ENCODE data around the gene WDR27. TPM values are rescaled to one million over a fixed set of nuclear protein-coding genes. Genes with fewer than 3 reads are reported as not detected.

Gene WDR27
- total RNA-seq, 2 experiments from 2014 or later = 22.9 to 25.3 TPM

- CTCF ChIA-PET = no interaction called here
- H3K9me3 Mint-ChIP-seq (ENCODE audit: insufficient read depth) = no peaks in the 10 kb centered on the region
- DNase-seq (no peak), ATAC-seq (no peak)
- H3K4me3 Mint-ChIP-seq = no peak overlapping the region
- peaks cover 16% of the 10 kb centered on the region for H3K27me3 Mint-ChIP-seq (ENCODE audit: low read depth)
- H3K4me1 Mint-ChIP-seq (ENCODE audit: low read depth) = peaks cover 30% of the 10 kb centered on the region
- POLR2A ChIA-PET = interaction anchor here (1.6 kb wide), 1 partner anchor 17 kb away, joined by 3 read pairs; no protein-coding TSS in a partner anchor
- H3K27ac Mint-ChIP-seq = no peak overlapping the region
- H3K36me3 Mint-ChIP-seq (ENCODE audit: low read depth) = peaks cover 3% of the 10 kb centered on the region
Measured at GRCh38 chr6:169566961-169567750, 134.7 kb downstream of the WDR27 start.

- peaks cover 2% of the 10 kb centered on the region for H3K9me3 Mint-ChIP-seq (ENCODE audit: insufficient read depth)
- DNase-seq (no peak), ATAC-seq (no peak)
- peaks cover 30% of the 10 kb centered on the region for H3K4me1 Mint-ChIP-seq (ENCODE audit: low read depth)
- peaks cover 5% of the 10 kb centered on the region for H3K36me3 Mint-ChIP-seq (ENCODE audit: low read depth)
- H3K27me3 Mint-ChIP-seq (ENCODE audit: low read depth) = peaks cover 19% of the 10 kb centered on the region
- CTCF ChIA-PET = no interaction called here
- POLR2A ChIA-PET = no interaction called here
- H3K4me3 Mint-ChIP-seq = no peak overlapping the region
- H3K27ac Mint-ChIP-seq = no peak overlapping the region
Measured at GRCh38 chr6:169566319-169566718, 135.5 kb downstream of the WDR27 start.

GRCh38 chr6:169564453-169565240 is 137.2 kb downstream of the WDR27 start:
- DNase-seq (no peak), ATAC-seq (no peak)
- H3K27ac Mint-ChIP-seq = no peak overlapping the region
- H3K9me3 Mint-ChIP-seq (ENCODE audit: insufficient read depth) = peaks cover 3% of the 10 kb centered on the region
- POLR2A ChIA-PET = no interaction called here
- CTCF ChIA-PET = no interaction called here
- peaks cover 10% of the 10 kb centered on the region for H3K36me3 Mint-ChIP-seq (ENCODE audit: low read depth)
- H3K4me3 Mint-ChIP-seq = no peak overlapping the region
- peaks cover 19% of the 10 kb centered on the region for H3K4me1 Mint-ChIP-seq (ENCODE audit: low read depth)
- H3K27me3 Mint-ChIP-seq (ENCODE audit: low read depth) = peaks cover 19% of the 10 kb centered on the region

- DNase-seq = no peak
- Mint-ChIP-seq H3K9me3 (ENCODE audit: insufficient read depth) (peaks cover 3% of the 10 kb centered on the region), H3K4me1 (ENCODE audit: low read depth) (peaks cover 9% of the 10 kb centered on the region), H3K27me3 (ENCODE audit: low read depth) (peaks cover 18% of the 10 kb centered on the region), H3K27ac (no peak overlapping the region), H3K4me3 (no peak overlapping the region), H3K36me3 (ENCODE audit: low read depth) (peaks cover 15% of the 10 kb centered on the region)
- ChIA-PET CTCF (no interaction called here), POLR2A (no interaction called here)
- no peak for ATAC-seq
Measured at GRCh38 chr6:169561665-169562064, 140.2 kb downstream of the WDR27 start.

GRCh38 chr6:169559592-169559991 is 142.2 kb downstream of the WDR27 start:
- ATAC-seq (no peak), DNase-seq (no peak)
- peaks cover 20% of the 10 kb centered on the region for H3K4me1 Mint-ChIP-seq (ENCODE audit: low read depth)
- H3K9me3 Mint-ChIP-seq (ENCODE audit: insufficient read depth) = peaks cover 3% of the 10 kb centered on the region
- peaks cover 15% of the 10 kb centered on the region for H3K36me3 Mint-ChIP-seq (ENCODE audit: low read depth)
- H3K27me3 Mint-ChIP-seq (ENCODE audit: low read depth) = peaks cover 23% of the 10 kb centered on the region
- ChIA-PET CTCF (no interaction called here), POLR2A (interaction anchor here (0.7 kb wide), 1 partner anchor 165 kb away, joined by 3 read pairs; no protein-coding TSS in a partner anchor)
- H3K27ac Mint-ChIP-seq = no peak overlapping the region
- H3K4me3 Mint-ChIP-seq = no peak overlapping the region

- Mint-ChIP-seq H3K27ac (no peak overlapping the region), H3K4me1 (ENCODE audit: low read depth) (peaks cover 20% of the 10 kb centered on the region), H3K4me3 (no peak overlapping the region), H3K36me3 (ENCODE audit: low read depth) (peaks cover 15% of the 10 kb centered on the region), H3K27me3 (ENCODE audit: low read depth) (peaks cover 26% of the 10 kb centered on the region), H3K9me3 (ENCODE audit: insufficient read depth) (peaks cover 3% of the 10 kb centered on the region)
- POLR2A ChIA-PET = interaction anchor here (0.7 to 0.8 kb wide), 2 partner anchors 10 to 166 kb away, joined by 3 read pairs; no protein-coding TSS in a partner anchor
- CTCF ChIA-PET = no interaction called here
- no peak for DNase-seq
- no peak for ATAC-seq
Measured at GRCh38 chr6:169558774-169559441, 142.9 kb downstream of the WDR27 start.

- Mint-ChIP-seq H3K36me3 (ENCODE audit: low read depth) (peaks cover 15% of the 10 kb centered on the region), H3K4me3 (no peak overlapping the region), H3K9me3 (ENCODE audit: insufficient read depth) (peaks cover 3% of the 10 kb centered on the region), H3K4me1 (ENCODE audit: low read depth) (peaks cover 20% of the 10 kb centered on the region), H3K27me3 (ENCODE audit: low read depth) (peaks cover 29% of the 10 kb centered on the region), H3K27ac (no peak overlapping the region)
- DNase-seq = no peak
- POLR2A ChIA-PET = interaction anchor here (0.8 kb wide), 1 partner anchor 11 kb away, joined by 3 read pairs; no protein-coding TSS in a partner anchor
- CTCF ChIA-PET = no interaction called here
- ATAC-seq = no peak
Measured at GRCh38 chr6:169558378-169558773, 143.5 kb downstream of the WDR27 start.

- POLR2A ChIA-PET = interaction anchor here (1.2 kb wide), 1 partner anchor 27 kb away, joined by 3 read pairs; no protein-coding TSS in a partner anchor
- Mint-ChIP-seq H3K27me3 (ENCODE audit: low read depth) (peaks cover 26% of the 10 kb centered on the region), H3K9me3 (ENCODE audit: insufficient read depth) (peaks cover 3% of the 10 kb centered on the region), H3K27ac (no peak overlapping the region), H3K4me1 (ENCODE audit: low read depth) (peaks cover 20% of the 10 kb centered on the region), H3K4me3 (no peak overlapping the region), H3K36me3 (ENCODE audit: low read depth) (peaks cover 15% of the 10 kb centered on the region)
- CTCF ChIA-PET = no interaction called here
- ATAC-seq (no peak), DNase-seq (no peak)
Measured at GRCh38 chr6:169557887-169558286, 143.9 kb downstream of the WDR27 start.

- H3K27ac Mint-ChIP-seq = peak overlapping the region; percentile 63
- peaks cover 22% of the 10 kb centered on the region for H3K27me3 Mint-ChIP-seq (ENCODE audit: low read depth)
- peaks cover 20% of the 10 kb centered on the region for H3K4me1 Mint-ChIP-seq (ENCODE audit: low read depth)
- ChIA-PET CTCF (interaction anchor here (0.7 to 1.4 kb wide), 2 partner anchors 12 to 45 kb away, joined by 3 read pairs; no protein-coding TSS in a partner anchor), POLR2A (interaction anchor here (1.2 kb wide), 1 partner anchor 27 kb away, joined by 3 read pairs; no protein-coding TSS in a partner anchor)
- H3K36me3 Mint-ChIP-seq (ENCODE audit: low read depth) = peaks cover 15% of the 10 kb centered on the region
- peak overlapping the region; percentile 41 for H3K4me3 Mint-ChIP-seq
- peaks cover 3% of the 10 kb centered on the region for H3K9me3 Mint-ChIP-seq (ENCODE audit: insufficient read depth)
- ATAC-seq (peak; percentile 97), DNase-seq (peak; percentile 74)
Measured at GRCh38 chr6:169556758-169557548, 144.9 kb downstream of the WDR27 start.

- no peak overlapping the region for H3K27ac Mint-ChIP-seq
- peaks cover 21% of the 10 kb centered on the region for H3K27me3 Mint-ChIP-seq (ENCODE audit: low read depth)
- peaks cover 20% of the 10 kb centered on the region for H3K4me1 Mint-ChIP-seq (ENCODE audit: low read depth)
- H3K4me3 Mint-ChIP-seq = no peak overlapping the region
- H3K9me3 Mint-ChIP-seq (ENCODE audit: insufficient read depth) = no peaks in the 10 kb centered on the region
- POLR2A ChIA-PET = no interaction called here
- CTCF ChIA-PET = interaction anchor here (0.7 to 1.4 kb wide), 2 partner anchors 13 to 44 kb away, joined by 3 read pairs; no protein-coding TSS in a partner anchor
- ATAC-seq (peak; percentile 8), DNase-seq (no peak)
- H3K36me3 Mint-ChIP-seq (ENCODE audit: low read depth) = peaks cover 10% of the 10 kb centered on the region
Measured at GRCh38 chr6:169555971-169556617, 145.7 kb downstream of the WDR27 start.

GRCh38 chr6:169545982-169546381 is 155.8 kb downstream of the WDR27 start:
- ATAC-seq = no peak
- H3K36me3 Mint-ChIP-seq (ENCODE audit: low read depth) = peaks cover 3% of the 10 kb centered on the region

More at GRCh38 chr6:169545982-169546381, 155.8 kb downstream of the WDR27 start:
- no peak overlapping the region for H3K4me3 Mint-ChIP-seq
- DNase-seq = no peak
- H3K4me1 Mint-ChIP-seq (ENCODE audit: low read depth) = no peaks in the 10 kb centered on the region
- ChIA-PET POLR2A (no interaction called here), CTCF (no interaction called here)
- H3K27me3 Mint-ChIP-seq (ENCODE audit: low read depth) = peaks cover 7% of the 10 kb centered on the region
- peaks cover 11% of the 10 kb centered on the region for H3K9me3 Mint-ChIP-seq (ENCODE audit: insufficient read depth)
- H3K27ac Mint-ChIP-seq = no peak overlapping the region
